MV-4-11 (cell line): Measurements from ENCODE around the gene LPAR2.
"Not testable (repeated sequence)": the region's sequence is repeated elsewhere in the genome, so short reads cannot be mapped to it uniquely, and the experiment has no call there.

ENCODE experiments used
- DNase-seq: peaks from one replicate; lab custom pipeline; 2025; lab: John Stamatoyannopoulos, UW

Gene LPAR2

DNA sequence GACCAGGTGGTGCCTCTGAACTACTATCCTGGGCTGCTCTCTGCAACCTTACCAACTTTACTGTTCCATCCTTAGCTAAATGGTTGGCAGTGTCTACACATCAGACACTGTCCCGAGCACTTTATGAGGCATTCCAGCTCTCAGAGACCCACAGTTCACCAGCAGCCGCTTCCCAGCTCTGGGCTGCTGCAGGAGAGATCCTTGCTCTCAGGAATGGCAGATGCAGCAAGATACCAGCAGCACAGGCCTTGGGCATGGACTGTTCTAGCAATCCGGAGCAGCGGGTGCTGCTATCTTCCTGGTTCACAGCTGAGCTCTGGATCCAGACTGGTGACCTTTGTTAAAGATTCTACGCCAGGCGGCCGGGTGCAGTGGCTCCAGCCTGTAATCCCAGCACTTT lies 3.3 kb upstream of the LPAR2 start:
- DNase-seq, result no peak

DNA sequence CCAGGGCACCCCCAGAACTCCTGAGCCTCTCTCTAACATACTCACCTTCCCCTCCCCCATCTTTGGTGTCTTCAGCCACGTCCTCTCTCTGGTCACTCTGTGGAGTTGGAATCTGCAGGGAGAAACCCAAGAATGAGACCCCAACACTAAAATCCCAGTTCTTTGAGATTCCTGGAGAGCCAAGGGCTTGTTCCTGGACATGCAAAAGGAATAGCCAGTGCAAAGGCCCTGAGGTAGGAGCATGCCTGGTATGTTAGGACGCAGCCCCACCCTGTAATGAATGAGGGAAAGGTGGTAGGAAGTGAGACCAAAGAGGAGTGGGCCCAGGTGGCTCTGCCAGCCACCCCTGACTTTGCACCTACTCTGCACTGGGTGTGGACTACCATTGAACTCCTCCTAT lies 2.4 kb upstream of the LPAR2 start:
- DNase-seq, result no peak

DNA sequence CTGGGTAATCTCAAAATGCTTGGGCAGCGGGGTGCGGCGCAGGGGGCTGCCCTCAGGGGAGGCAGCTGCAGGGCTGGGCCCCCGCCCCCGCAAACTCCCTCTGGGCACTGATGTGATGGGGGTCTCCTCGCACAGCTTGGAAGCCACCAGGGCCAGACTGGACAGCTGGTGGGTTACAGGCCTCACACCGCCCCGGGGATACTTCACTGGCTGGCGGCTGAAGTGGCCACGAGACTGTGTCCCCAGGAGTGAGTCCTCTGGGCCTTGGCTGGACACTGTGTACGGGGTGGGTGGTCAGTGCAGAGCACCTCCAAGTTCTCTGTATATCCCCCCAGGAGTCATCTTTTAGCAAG lies 2.0 kb upstream of the LPAR2 start:
- no peak for DNase-seq

DNA sequence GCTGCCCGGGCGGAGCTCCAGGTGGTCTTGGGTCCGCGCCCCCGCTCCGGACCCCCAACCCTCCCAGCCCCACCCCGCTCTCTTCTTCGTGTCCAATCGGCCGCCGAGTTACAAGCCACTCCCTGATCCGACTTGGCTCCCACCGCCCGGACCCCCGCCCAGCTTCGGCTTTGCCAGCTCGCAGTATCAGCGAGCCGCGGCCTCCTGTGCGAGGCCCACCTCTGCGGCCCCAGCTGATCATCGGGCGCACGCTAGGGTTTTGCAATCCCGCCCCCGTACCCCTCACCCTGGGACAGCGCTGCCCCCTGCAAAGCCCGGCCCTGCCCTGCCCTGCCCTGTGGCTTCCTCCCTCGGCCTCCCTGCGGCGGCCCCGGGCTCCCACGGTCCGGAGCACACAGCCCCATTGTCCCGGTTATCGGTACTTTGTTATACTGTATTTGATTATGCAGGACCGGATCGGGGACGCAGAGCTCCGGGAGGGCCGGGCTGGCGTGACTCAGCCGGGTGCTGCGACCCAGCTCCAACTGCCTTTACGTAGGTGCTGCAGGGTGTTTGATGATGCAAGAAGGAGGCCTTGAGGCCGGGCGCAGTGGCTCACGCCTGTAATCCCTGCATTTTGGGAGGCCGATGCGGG lies 598 bp upstream of the LPAR2 start:
- DNase-seq, result peak; percentile 91

DNA sequence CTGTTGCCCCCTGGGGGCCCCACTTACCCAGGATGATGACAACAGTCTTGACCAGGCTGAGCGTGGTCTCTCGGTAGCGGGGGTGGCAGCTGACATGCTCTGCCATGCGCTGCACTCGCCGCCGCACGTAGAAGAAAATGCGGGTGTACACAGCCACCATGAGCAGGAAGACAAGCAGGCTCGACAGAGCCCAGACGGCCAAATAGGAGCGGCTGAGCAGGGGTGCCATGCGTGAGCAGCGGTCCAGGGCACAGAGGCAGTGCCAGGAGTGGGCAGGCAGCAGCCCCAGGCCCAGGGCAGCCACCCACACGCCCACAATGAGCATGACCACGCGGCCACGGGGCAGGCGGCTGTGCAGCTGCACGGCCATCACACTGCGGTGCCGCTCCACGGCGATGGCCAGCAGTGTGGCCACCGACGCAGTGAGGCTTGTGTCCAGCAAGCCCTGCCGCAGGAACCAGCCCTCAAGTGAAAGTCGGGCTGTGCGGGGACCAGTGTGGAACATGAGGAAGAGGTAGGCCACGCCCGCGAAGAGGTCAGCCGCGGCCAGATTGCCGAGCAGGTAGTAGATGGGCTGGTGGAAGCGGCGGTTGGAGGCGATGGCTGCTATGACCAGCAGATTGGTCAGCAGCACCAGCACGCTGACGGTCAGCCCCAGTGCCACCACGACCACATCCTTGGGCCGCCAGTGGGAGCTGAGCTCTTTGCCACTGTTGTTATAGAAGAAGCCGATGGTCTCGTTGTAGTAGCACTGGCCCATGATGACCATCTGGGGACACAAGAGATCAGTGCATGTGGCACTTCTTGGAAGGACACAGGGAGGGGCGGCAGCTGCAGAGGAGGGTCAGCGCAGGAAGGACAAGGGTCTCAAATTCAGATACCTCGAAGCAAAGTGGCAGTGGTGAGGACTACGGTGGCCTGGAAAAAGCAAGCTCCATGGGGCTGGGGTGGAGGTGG lies 1.2 kb downstream of the LPAR2 start:
- DNase-seq, result no peak

DNA sequence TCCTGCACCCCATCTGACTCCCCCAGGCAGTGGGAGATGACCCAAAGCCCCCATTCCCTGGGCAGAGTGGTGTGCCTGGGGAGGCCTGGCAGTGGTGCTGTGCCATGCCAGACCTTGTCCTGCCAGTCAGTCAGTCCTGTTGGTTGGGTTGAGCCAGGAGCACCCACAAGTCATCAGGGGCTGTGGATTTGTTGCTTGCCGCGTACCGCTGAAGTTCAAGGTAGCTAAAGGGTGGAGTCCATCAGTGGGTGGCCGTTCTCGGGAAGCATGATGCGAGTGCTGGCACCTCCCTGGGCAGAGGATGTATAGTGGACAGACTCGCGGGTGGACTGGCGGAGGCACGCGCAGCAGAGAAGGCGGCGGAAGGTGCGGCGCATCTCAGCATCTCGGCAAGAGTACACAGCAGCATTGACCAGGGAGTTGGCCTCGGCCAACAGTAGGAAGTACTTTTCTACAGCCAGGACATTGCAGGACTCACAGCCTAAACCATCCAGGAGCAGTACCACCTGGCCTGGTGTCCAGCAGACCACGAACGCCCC lies 3.9 kb downstream of the LPAR2 start:
- no peak for DNase-seq

DNA sequence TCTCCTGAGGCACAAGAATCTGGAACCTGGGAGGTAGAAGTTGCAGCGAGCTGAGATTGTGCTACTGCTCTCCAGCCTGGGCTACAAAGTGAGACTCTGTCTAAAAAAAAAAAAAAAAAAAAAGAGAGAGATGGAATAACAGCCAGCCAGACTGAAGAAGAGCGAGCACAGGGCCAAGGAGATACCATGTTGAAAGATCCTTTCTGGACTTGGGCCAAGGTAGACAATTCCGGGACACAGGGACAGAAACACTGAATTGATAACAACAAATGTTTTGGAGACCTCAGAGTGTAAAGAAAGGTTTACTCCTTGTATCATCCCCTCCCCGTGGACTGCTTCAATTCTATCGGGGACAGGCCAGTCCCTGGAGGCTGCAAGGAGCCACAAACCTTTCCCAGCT lies 4.6 kb downstream of the LPAR2 start:
- no peak for DNase-seq

DNA sequence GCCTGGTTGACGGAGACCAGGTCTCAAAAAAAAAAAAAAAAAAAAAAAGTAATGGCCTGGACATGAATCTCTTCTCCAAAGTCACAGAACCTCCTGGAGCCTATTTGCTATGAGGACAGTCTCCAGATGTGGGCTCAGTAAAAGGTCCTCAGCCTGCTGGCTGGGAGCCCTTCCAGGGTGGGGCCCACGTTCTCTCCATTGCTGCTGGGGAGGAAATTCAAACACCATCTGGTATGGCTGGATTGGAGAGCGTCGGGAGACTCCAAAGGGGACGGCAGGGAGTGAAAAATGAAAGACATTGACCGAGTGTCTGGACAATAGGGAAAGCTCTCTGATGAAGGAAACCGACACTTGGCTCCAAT lies 8.2 kb downstream of the LPAR2 start:
- no peak for DNase-seq

DNA sequence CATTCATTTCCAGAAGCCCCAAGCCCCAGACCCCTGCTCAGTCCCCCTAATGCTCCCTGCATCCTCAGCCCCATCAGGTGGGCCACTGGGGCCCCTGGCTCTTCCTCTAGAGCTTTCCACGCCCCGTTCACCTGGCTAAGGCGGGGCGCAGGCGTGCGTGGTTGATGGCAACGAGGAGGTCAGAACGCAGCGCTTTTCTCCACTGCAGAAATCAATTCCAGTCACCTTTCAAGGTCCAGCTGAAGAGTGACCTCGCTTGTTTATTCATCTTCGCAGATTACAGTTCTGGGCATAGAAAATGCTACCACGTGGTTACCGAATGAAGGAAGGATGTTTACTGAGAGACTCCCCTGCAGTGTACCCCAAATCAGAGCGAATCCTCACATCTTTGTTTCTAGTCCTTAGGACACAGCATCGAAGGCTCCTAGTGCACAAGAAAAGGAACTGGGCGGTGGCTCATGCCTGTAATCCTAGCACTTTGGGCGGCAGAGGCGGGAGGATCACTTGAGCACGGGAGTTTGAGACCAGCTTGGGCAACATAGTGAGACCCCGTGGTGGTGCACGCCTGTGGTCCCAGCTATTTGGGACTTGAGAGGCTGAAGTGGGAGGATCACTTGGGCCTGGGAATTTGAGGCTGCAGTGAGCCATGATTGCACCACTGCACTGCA lies 8.7 kb downstream of the LPAR2 start:
- DNase-seq, result peak; percentile 50

DNA sequence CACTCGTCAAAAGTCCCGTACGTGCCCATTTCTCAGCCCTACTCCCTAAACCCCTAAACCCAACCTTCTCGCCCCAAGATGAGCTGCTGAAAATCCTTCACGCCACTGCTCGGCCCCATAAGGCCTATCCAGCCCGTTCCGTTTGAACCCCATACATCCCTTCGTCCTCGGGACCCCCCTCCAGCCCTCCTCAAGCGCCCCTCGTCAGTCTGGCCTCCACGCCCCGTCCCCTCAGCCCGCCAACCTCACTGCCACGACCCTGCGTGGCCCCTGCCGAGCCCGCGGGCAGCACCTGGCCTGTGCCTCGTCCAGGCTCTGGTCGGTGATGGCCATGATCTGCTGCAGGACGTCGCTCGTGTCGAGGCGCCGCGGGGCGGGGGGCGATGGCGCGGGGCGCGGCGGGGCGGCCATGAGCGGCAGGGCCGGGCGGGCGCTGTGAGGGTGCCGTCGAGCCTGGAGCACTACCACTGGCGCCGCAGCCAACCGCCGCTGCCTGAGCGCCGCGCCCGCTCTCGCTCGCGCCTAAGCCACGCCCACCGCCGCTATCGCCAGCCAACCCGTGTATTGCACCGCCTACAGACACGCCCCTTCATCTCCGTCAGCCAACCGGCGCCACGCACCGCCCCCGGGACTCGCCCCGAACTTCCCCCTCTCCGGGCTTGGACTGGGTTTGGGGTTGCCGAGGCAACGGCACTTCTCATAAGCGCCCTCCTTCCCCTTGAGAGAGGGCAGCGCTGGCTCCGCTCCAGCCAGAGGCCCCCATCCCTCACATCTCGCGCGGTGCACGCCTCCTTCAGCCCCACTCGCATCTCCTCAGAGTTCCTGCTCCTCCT lies 9.6 kb downstream of the LPAR2 start, which contains the start of gene PBX4:
Gene PBX4 (minus strand): TSS at position 469 of the 833 bp plus-strand sequence. CDS start 58 bp downstream, at position 411.
- peak; percentile 98 for DNase-seq

DNA sequence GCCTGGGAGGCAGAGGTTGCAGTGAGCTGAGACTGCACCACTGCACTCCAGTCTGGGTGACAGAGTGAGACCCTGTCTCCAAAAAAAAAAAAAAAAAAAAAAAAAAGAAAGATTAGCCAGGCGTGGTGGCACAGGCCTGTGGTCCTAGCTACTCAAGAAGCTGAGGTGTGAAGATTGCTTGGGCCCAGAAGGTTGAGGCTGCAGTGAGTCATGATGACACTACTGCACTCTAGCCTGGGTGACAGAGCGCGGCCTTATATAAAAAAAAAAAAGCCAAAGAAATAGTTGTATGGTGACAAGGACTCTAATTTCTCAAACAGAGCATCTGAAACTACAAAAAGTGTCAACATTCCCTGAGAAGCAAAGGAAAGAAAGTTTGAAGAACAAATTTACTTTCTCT lies 12.9 kb downstream of the LPAR2 start:
- DNase-seq, result peak; percentile 33

DNA sequence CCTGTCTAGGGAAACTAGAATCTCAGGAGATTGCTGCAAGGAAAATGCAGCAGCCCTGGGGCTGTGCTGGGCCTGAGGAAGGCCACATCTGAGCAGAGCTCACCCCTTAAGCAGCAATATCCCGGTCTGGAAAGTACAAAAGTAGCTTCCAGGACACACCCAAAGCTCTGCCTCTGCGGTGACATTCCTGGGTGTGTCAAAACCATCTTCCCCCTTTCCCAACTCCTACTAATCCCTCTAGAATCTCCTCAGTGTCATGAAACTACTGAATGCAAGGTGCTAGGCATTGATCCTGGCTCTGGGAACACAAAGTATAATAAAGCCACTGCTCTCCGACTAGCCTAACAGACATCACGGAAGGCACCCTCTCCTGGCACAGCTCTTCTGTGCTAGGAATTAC lies 14.5 kb downstream of the LPAR2 start:
- DNase-seq, result no peak

DNA sequence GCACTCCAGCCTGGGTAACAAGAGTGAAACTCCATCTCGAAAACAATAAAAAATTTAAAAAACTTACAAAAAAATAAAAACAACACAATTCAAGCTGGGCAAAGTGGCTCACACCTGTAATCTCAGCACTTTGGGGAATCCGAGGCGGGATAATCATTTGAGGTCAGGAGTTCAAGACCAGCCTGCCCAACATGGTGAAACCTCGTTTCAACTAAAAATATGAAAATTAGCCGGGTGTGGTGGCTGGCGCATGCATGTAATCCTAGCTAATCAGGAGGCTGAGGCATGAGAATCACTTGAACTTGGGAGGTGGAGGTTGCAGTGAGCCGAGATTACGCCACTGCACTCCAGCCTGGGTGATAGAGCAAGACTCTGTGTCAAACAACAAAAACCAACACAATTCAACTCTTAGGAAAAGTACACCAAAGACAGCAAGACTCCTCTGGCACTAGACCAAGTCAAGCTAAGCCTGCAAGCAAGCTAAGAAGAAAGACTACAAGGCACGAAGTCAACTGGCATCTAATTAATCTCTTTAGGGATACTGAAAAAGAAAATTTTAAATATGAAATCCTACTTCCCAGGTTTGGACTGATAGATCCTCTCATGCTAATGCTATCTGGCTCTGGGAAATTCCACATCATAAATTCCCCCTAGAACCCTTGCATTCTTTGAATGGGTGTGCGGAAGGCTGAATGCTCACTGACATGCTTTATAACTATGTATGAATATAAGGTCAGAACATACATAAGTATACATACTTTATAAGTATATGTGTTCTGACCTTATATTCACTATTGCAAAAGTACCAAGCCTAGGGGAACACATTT lies 17.4 kb downstream of the LPAR2 start:
- no peak for DNase-seq

DNA sequence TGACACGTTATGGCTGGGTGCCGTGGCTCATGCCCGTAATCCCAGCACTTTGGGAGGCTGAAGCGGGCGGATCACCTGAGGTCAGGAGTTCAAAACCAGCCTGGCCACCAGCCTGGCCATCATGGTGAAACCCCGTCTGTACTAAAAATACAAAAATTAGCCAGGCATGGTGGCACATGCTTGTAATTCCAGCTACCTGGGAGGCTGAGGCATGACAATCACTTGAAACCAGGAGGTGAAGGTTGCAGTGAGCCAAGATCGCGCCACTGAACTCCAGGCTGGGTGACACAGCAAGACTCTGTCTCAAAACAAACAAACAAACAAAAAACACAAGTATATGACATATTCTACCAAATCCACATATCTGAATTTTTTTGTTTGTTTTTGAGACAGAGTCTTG lies 21.3 kb downstream of the LPAR2 start:
- DNase-seq, result not testable (repeated sequence)

DNA sequence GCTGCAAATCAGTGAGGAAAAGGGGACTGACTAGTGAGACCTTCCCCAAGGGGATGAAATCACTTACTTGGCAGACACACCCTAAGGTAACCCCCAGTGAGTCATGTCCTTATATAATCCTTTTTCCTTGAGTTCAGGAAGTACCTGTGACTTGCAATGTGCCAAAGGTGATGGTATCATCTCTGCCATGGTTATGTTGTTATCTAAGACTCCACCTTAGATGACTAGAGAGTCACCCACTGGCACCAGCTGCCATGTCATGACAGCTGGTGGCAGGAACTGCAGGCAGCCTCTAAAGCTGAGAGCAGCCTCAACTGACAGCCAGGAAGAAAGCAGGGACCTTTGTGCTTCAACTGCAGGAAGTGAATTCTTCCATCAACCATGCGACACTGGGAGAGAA lies 22.0 kb downstream of the LPAR2 start:
- DNase-seq, result peak; percentile 41

DNA sequence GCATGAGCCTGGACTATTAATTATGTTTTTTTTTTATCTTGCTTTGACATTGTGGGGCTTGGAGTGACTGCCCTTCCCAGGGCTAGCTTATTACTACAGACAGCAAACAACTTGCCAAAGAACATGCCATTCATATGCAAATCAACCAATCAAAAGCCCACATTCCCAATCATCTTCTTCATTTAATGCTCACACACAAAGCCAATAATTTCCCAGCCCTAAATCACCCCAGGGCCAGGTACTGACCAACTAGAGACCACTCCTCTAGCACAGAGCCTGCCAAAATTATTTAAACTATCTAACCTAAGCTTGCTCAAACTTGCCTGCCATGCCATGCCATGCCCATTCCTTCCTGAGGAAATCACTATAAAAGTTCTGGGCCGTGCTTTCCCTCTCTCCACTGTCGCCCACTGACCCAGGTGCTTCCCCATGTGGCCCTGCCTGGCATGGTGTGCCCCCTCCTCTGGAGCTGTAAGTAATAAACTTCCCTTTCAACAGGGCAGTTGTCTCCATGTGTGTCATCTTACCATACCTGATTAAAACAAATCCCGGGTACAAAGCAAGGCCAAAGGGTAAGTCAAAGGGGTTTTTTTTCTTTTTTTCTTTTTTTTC lies 25.2 kb downstream of the LPAR2 start:
- no peak for DNase-seq

DNA sequence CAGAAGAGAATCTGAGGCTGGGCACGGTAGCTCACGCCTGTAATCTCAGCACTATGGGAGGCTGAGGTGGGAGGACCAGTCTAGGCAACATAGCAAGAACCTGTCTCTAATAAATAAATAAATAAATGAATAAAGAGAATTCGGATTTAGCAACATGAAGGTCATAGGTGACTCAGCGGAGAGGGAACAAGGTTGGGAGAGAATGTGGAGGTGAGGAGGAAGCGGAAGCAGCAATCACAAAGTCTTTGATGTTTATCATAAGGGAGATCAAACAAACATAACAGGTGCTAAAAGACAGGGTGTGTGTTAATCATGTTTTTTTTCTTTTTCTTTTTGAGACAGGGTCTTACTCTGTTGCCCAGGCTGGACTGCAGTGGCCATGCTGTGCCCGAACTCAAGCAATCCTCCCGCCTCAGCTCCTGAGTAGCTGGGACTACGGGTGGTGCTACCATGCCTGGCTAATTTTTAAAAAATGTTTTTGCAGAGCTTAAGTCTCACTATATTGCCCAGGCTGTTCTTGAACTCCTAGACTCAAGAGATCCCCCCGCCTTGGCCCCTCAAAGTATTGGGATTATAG lies 25.8 kb downstream of the LPAR2 start:
- no peak for DNase-seq

DNA sequence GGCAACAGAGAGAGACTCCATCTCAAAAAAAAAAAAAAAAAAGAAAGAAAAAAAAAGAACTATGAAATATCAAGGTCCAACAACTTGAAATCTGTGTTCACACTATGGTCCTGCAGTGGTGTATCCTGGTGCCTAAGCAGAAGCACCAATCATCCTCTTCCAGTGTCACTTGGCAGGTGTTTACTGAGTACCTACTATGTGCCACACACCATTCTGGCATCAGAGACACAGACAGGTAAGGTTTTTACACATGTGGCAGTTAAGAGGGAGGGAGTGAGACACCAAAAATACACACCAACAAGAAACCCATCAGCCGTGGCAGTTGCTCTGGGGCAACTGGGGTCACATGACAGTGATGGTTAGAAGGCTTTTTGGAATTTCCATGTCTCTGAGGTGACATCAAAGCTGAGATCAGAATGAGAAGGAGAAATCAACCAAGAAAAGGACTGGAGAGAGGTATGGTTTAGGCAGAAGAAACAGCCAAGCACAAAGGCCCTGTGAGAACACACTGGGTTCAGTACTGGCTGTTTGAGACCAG lies 27.2 kb downstream of the LPAR2 start:
- no peak for DNase-seq

DNA sequence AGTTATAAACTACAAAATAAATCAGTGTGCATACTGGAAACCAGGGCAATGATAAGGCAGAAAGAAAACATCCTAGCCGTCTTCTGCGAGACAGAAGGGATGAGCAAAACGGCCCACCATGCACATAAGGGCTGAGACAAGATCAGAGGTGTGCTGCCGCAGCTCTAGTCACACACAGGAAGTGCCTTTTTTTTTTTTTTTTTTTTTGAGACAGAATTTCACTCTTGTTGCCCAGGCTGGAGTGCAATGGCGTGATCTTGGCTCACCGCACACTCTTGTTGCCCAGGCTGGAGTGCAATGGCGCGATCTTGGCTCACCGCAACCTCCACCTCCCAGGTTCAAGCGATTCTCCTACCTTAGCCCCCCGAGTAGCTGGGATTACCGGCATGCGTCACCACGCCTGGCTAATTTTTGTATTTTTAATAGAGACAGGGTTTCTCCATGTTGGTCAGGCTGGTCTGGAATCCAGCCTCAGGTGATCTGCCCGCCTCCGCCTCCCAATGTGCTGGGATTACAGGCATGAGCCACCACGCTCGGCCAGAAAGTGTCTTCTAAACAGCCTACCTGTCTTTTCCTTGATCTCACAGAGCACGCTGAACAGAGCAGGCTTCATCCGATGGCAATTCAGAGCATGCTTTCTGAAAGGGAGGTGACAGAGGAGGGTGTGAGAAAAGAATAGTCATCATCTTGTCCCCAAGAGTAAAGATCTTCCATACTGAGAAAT lies 29.1 kb downstream of the LPAR2 start:
- DNase-seq, result not testable (repeated sequence)
